Stimulated activated CD4-positive, alpha-beta T cell treated with anti-CD3 and anti-CD28 coated beads, Interleukin-2, amount 100 ng/mL, for 24 hours (primary cell): ENCODE measurements around the gene ZNF785.
"Not testable (repeated sequence)": the region's sequence is repeated elsewhere in the genome, so short reads cannot be mapped to it uniquely, and the experiment has no call there.

Experiments used
- DNase-seq, 2 donors: peaks; one replicate each; pipeline ENCODE4 v3.0.0-alpha.2; 2020

ZNF785 gene

GRCh38 chr16:30536391-30537024, 49.0 kb downstream of the ZNF785 start:
- DNase-seq = not testable (repeated sequence)

GRCh38 chr16:30535777-30536190, 49.7 kb downstream of the ZNF785 start:
- peak; percentile 70 to 71 for DNase-seq

- DNase-seq = no peak
Measured at GRCh38 chr16:30535106-30535776, 50.3 kb downstream of the ZNF785 start.

DNA sequence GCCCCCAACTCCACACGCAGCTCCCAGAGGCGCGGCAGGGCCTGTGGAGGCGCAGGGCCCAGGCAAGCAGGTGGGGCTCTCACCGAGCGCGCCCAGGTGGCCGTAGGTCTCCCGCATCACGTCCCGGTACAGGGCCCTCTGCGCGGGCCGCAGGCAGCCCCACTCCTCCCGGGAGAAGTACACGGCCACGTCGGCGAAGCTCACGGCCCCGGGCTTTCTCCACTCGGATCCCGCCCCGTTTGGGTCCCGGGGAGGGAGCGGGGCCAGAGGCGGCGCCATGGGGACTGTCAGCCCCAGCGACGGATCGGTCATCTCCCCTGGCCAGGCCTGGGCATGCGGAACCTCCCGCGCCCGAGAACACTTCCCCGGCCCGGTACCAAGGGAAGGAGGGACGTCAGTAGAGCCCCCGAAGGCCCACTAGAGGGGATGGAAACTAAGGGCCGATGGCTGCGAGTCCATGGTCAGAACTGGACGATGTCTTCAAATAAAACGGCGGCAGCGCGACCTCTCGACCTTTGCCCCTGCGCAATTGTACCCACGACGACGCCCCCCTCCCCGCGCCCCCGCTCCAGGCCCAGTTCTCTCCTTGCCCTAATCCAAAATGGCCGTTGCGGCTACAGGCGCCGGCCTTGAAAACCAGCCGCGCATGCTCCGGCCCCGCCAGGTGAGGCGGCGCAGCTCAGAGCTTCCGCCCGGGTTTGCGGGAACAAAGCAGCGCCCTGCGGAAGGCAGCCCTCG, 51.0 kb downstream of the ZNF785 start, which contains the start of gene ZNF747:
ZNF747 (minus strand) TSS at position 491 of the 738 bp plus-strand sequence; CDS start at position 312, 179 bp downstream.
- DNase-seq = peak; percentile 92 to 93

DNA sequence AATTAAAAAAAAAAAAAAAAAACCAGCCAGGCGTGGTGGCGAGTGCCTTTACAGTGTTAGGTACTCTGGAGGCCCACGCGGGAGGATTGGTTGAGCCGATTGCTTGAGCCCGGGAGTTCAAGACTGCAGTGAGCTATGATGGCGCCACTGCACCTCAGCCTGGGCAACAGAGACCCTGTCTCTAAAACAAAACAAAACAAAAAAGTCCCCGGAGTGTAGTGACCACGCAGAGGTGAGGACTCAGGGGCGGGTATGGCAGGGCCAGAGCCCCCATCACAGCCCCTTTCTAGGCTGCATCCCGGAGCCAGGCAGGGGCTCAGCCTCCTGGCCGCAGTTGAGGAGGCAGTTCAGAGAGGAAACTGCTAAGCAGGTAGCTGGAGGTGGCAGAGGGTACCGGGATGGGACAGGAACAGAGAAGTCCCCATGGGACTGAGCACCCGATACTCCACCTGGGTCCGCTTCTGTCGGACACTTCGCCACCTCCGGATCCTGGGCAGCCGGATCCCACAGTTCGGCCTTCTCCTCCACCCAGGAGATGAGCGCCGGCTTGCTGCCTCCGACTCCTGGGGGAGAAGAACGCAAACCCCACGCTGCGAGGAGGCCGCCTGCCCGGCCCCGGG, 51.6 kb downstream of the ZNF785 start:
- DNase-seq = peak in 1 of 2 donors; percentile 45

DNA sequence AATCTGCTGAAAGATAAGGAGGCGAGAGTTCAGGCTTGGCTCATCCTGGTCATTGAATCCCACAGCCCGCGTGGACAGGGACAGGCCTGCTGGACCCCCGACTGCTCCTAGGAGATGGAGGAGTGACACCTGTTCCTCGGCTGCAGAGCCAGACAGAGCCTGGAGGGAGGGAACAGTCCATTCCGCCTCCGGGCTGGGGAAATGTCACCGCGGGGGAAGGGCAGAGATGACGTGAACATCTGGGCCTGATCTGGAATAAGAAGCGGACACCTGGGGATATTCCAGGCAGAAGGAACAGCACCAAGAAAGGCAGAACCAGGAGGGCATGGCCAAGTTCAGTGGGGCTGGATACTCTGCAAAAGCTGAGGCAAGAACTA, 52.4 kb downstream of the ZNF785 start:
- no peak for DNase-seq

- no peak for DNase-seq
Measured at GRCh38 chr16:30532285-30533145, 53.0 kb downstream of the ZNF785 start.
